Activated CD4-positive, CD25-positive, alpha-beta regulatory T cell (primary cell): Measurements from ENCODE around the gene CLPX.
"Not testable (repeated sequence)": the region's sequence is repeated elsewhere in the genome, so short reads cannot be mapped to it uniquely, and the experiment has no call there.

Source experiments
- DNase-seq, 4 experiments: peaks; one replicate each; lab custom pipeline; 2025; lab: John Stamatoyannopoulos, UW

The CLPX gene

GRCh38 chr15:65101891-65102708 is 83.0 kb downstream of the CLPX start:
- DNase-seq = no peak

DNA sequence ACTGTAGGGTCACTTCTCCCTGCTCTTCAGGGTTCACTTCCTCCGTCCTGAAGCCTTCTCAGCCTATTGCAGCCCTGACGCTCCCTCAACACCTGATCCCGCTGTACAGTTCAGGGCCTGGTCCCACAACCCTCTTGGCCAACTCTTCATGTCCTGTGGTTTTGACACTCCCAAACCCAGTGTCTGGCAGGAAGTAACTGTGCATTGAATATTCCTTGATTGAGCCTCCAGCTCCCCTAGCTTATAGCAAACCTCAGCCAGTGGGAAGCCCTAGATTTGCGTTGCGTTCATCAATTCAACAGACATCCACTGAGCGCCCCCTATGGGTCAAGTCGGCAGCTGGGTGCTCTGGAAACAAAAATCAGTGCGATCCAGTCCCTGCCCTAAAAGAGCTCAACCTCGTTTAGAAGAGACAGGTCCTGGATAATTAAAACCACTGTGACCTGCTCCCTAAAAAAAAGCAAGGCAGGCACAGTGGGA is 83.7 kb downstream of the CLPX start:
- peak in 1 of 4 experiments; percentile 11 for DNase-seq

DNA sequence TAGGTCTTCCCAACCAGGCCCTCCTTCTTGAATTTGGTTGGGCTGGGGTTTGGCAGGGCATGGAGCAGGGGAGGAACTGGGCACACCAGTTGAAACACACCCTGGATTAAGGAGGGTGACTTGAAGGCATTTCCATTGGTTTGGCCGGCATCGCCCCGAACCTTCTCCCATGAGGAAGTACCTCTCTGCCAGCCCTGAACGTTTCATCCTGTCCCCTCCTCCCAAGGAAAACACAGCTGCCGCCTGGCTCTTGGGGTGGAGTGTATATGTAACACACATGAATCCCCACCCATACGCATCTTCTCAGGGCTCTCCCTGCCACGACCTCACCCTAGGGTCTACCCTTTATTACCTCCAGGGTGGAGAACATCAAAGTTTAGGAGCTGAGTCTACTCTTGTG is 84.7 kb downstream of the CLPX start:
- DNase-seq = no peak

GRCh38 chr15:65099801-65100200 is 85.3 kb downstream of the CLPX start:
- not testable (repeated sequence) for DNase-seq

DNA sequence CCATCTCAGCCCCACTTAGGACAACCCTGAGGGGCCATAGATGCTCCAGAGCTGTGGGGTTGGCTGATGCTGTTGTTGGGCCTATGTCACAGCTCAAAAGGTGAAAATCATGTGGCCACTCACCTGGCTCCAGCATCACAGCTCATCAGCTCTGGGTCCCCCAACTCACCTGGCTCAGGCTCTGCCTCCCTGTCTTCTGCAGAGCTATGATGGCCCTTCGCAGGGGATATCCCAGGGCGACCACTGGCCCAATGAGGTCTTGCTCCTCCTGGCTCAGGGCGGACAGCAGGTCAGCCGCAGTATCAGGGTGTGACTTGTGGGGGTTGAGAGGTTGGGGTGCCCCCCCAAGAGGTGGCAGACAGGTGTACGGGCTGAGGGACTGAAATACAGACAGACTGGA is 85.8 kb downstream of the CLPX start:
- DNase-seq = no peak
